Measurements from ENCODE around the gene GRSF1.
A peak's percentile ranks its signal among the peaks of the same experiment; 100 is the strongest.
"Not testable (repeated sequence)": the region's sequence is repeated elsewhere in the genome, so short reads cannot be mapped to it uniquely, and the experiment has no call there.

GRSF1 gene

GRCh38 chr4:70833675-70834074, 6.0 kb downstream of the GRSF1 start:
- DNase-seq: no peak

- DNase-seq: no peak
These were observed 8.4 kb downstream of the GRSF1 start for GRCh38 chr4:70831293-70831692.

GRCh38 chr4:70830054-70830453, 9.6 kb downstream of the GRSF1 start:
- no peak for DNase-seq

- no peak for DNase-seq
These were observed 10.2 kb downstream of the GRSF1 start for GRCh38 chr4:70829492-70829891.

GRCh38 chr4:70829015-70829414, 10.7 kb downstream of the GRSF1 start:
- no peak for DNase-seq

- DNase-seq: no peak
These were observed 20.8 kb downstream of the GRSF1 start for GRCh38 chr4:70818921-70819320.

GRCh38 chr4:70818173-70818855, 21.4 kb downstream of the GRSF1 start:
- DNase-seq: no peak

GRCh38 chr4:70816894-70817293, 22.8 kb downstream of the GRSF1 start:
- DNase-seq: no peak

- no peak for DNase-seq
These were observed 24.3 kb downstream of the GRSF1 start for GRCh38 chr4:70815370-70815769.

- DNase-seq: no peak
These were observed 31.5 kb downstream of the GRSF1 start for GRCh38 chr4:70808151-70808550.

GRCh38 chr4:70802928-70803580, 36.6 kb downstream of the GRSF1 start:
- peak in 1 of 2 experiments; percentile 35 for DNase-seq

GRCh38 chr4:70801265-70801809, 38.4 kb downstream of the GRSF1 start:
- DNase-seq: peak in 1 of 2 experiments; percentile 0

- DNase-seq: no peak
These were observed 46.1 kb downstream of the GRSF1 start for GRCh38 chr4:70793626-70794025.

GRCh38 chr4:70788733-70789132, 51.0 kb downstream of the GRSF1 start:
- DNase-seq: no peak

GRCh38 chr4:70787496-70787895, 52.2 kb downstream of the GRSF1 start:
- DNase-seq: no peak

- DNase-seq: no peak
These were observed 56.6 kb downstream of the GRSF1 start for GRCh38 chr4:70783096-70783495.

GRCh38 chr4:70778888-70779422, 60.7 kb downstream of the GRSF1 start:
- peak in 1 of 2 experiments; percentile 2 for DNase-seq

GRCh38 chr4:70772929-70773555, 66.6 kb downstream of the GRSF1 start:
- DNase-seq: no peak

- not testable (repeated sequence) for DNase-seq
These were observed 70.3 kb downstream of the GRSF1 start for GRCh38 chr4:70769396-70769795.

- DNase-seq: no peak
These were observed 71.3 kb downstream of the GRSF1 start for GRCh38 chr4:70768301-70768948.
